ENCODE results near the gene ZIK1.
A peak's percentile ranks its signal among the peaks of the same experiment; 100 is the strongest.

Gene ZIK1

DNA sequence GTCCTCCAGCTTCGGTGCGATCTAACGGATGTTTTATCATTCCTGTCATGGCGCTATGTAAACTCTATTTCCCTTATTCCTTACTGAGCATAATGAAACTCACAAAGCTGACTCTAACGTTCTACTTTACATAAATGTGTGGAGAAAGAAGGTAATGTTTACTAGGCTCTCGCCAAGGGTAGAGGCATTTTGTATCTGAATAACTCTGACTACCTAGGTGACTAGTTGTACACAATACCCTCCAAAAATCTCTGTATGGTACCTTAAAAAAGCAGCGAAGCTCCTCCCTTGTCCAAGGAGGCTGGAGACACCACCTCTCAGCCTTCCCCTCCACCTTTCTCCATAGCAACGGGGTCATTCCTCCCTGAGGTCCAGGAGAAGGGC lies 15.4 kb downstream of the ZIK1 start:
- DNase-seq, result no peak
- intact Hi-C loops (cut with DNase I), result no loop called here

DNA sequence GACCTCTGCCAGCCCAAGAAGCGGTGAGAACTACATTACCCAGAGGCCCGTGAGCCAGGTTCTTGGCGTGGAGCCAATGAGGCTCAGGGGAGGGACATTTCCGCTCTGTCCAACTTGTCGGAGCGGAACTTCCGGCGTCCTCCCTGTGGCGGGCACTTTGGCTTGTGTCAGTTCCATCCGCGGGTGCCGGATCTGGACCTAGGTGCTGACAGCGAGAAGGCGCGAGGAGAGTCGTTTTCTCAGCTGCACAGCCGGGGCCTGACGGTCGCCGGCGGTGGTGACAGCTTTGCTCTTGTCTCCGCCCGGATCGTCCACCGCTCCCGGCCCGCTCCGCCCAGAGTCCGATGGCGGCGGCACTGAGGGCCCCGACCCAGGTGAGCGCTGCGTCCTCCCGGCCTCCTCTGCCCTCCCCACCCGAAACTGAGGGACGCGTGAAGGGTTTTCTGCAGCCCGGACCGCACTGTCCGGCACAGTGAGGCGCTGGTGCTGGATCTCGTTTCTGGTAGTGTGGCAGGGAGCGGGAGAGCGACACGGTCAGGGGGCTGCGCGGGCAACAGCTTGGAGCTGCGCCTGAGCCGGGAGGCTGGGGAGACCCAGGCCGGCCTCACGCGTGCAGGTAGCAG lies 15.9 kb downstream of the ZIK1 start, which contains the start of gene ZNF530:
TSS of gene ZNF530 (plus strand) at position 125 of the 623 bp plus-strand sequence. CDS start 4,461 bp downstream, outside the sequence.
- peak; percentile 90 to 98 (median 95) for DNase-seq
- intact Hi-C loops (cut with DNase I), result loop anchor here (10.0 kb wide), 1 partner anchor 85 kb away; the partner anchor contains the start of gene ZNF551

DNA sequence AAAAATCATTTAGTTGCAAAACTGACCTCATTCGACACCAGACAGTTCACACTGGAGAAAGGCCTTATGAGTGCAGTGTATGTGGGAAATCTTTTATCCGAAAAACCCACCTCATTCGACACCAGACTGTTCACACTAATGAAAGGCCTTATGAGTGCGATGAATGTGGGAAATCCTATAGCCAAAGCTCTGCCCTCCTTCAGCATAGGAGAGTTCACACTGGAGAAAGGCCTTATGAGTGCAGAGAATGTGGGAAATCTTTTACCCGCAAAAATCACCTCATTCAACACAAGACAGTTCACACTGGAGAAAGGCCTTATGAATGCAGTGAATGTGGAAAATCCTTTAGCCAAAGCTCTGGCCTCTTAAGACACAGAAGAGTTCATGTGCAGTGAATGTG lies 23.0 kb downstream of the ZIK1 start:
- intact Hi-C loops (cut with DNase I), result loop anchor here (10.0 kb wide), 1 partner anchor 78 kb away; the partner anchor contains the start of gene ZNF551
- DNase-seq, result no peak

DNA sequence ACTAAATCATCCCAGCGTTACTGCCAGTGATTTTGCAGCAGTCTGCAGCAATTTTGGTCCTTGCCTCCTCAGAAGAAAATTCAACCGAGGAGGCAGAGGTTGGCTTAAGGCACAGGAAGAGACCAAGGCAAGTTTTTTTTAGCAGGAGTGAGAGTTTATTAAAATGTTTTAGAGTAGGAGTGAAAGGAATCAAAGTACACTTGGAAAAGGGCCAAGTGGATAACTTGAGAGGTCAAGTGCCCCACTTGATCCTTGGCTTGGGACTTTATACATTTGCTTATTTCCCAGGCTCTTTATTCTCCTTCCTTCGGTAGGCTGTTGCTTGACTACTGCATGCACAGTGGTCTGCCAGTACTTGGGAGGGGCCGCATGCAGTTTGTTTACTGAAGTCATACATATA lies 27.2 kb downstream of the ZIK1 start:
- no peak for DNase-seq
- intact Hi-C loops (cut with DNase I), result no loop called here

DNA sequence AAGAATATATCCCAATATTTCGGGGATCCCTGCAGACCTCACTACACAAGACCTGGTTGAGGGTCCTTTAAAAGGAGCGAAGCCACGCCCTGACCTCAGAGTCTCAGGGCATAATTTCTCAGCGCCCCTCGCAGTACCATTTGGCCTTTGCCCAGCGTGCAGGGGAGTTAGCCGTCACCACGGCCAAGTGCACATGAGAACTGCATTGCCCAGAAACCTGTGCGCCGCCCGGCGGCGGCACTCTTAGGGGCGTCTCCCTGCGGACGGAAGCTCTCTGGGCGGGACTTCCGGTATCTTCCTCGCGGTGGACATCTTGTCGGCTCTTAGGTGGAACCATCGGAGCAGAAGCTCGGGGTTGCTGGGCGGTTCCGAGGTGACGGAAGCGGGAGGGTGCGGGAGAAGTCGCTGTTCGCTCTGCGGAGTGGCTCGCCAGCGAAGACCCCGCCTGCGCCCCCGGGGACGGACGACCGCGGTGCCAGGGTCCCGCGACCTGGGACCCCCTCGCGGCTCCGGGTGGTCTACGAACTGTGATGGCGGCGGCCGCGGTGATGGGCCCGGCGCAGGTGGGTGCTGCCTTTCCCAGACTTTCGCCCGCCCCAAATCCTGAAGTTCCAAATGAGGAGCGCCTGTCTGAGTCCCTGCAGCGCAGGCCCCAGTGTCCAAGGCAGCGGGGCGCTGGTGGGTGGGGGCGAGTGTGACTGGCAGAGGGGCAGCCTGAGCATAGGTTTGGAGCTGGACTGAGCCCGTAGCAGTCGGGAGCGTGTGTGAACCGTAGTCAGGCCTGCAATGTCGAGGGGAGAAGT lies 30.2 kb downstream of the ZIK1 start, which contains the start of gene ZNF134:
TSS of gene ZNF134 (plus strand) at position 302 of the 803 bp plus-strand sequence. CDS start 5,227 bp downstream, outside the sequence.
- intact Hi-C loops (cut with DNase I), result no loop called here
- peak; percentile 86 to 97 (median 93) for DNase-seq

DNA sequence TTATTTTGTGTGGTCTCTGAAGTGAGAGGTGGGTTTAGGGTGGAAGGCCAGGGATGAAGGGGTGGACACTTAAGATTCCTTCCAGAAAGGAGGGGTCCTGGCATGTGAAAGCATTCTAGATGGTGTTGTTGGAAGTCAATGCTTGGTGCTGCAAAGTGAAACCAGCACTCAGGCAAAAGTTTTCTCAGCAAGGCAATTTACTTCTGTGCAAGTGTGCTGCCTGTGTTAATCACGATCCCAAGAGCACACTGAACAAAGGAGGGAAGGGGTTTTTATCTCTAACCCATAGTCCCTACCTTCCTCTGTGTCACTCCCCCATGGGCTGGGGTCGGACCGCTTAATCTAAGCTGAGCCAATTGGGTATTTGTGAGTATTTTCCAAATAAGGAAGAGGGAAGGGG lies 31.4 kb downstream of the ZIK1 start:
- DNase-seq, result peak in 1 of 42 donors; percentile 9
- intact Hi-C loops (cut with DNase I), result no loop called here

DNA sequence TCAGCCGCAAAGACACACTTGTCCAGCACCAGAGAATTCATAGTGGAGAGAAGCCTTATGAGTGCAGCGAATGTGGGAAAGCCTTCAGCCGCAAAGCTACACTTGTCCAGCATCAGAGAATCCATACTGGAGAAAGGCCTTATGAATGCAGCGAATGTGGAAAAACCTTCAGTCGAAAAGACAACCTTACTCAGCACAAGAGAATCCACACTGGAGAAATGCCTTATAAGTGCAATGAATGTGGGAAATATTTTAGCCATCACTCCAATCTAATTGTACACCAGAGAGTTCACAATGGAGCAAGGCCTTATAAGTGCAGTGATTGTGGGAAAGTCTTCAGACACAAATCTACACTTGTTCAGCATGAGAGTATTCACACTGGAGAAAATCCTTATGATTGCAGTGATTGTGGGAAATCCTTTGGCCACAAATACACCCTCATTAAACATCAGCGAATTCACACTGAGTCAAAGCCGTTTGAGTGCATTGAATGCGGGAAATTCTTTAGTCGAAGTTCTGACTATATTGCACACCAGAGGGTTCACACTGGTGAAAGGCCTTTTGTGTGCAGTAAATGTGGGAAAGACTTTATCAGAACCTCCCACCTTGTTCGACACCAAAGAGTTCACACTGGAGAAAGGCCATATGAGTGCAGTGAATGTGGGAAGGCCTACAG lies 36.9 kb downstream of the ZIK1 start:
- DNase-seq, result peak in 1 of 42 donors; percentile 5
- intact Hi-C loops (cut with DNase I), result no loop called here

DNA sequence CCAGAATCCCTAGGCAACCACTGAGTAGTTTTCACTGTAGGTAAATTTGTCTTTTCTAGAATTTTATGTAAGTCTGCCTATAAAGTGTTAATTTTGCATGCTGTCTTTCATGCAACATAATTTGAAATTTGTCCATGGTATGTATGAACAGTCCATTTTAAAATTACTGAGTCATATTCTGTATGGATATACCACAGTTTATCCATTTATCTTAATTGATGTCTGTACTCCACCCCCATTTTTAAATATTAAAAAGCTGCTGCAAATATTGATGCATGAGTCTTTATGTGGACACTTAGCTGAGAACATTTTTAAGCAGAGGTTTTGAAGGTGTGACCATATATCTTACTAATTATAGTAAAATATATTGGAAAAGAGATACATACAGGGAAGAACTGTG lies 39.1 kb downstream of the ZIK1 start:
- intact Hi-C loops (cut with DNase I), result no loop called here
- no peak for DNase-seq

DNA sequence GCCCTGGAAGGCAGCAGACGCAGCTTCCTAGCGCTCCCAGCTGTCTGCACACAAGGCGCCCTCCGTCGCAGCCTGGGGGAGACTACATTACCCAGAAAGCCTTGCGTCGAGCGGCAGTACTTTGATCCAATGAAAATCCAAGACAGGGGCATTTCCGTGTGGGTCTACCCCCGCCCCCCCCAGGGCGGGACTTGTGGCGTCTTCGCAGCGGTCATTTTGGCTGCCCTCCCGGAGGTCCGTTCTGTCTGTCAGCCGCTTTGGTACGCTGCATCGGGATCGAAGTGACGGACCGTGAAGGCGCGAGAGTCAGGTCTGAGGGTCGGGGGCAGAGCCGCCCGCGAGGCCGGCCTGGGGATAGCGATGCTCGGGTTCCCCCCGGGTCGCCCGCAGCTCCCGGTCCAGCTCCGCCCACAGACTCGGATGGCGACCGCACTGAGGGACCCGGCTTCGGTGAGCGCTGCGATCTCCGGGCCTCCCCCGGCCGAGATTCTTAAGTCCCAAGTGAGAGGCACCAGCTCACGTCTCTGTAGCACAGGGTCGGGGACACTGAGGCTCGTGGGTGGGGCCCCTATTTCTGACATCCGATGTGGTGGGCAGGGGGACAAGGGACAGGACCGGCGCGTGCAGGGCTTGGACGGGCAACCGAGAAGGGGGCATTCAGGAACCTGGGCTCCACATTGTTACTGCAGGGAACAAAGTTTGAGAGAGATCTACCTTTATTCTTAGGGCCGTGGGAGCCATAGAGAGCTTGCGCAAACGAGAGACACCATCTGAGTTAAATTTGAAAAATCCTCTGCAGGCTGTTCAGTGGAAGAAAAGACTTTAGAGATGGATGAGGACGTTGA lies 49.3 kb downstream of the ZIK1 start, which contains the start of gene ZNF211:
TSS of gene ZNF211 (plus strand) at position 182 of the 845 bp plus-strand sequence. CDS start at position 361, 179 bp downstream.
- intact Hi-C loops (cut with DNase I), result loop anchor here (10.0 kb wide), 1 partner anchor 58 kb away; the partner anchor contains the start of gene ZNF416
- peak; percentile 90 to 97 (median 94) for DNase-seq

DNA sequence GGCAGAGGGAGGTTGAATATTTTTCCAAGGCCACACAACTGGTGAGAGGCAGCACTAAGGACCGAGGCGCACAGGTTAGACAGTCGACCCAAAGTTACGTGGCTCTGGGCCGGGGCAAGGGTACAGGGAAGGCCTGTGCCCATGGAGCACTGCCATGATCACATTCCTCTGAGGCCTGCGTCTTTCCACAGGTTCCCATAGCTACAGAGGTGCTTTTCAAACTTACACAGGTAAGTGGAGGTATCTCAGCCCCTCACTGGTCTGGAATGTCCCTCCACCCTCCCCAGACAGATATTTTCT lies 49.8 kb downstream of the ZIK1 start:
- intact Hi-C loops (cut with DNase I), result loop anchor here (10.0 kb wide), 1 partner anchor 59 kb away; the partner anchor contains the start of gene ZNF416
- DNase-seq, result peak in 1 of 42 donors; percentile 6

DNA sequence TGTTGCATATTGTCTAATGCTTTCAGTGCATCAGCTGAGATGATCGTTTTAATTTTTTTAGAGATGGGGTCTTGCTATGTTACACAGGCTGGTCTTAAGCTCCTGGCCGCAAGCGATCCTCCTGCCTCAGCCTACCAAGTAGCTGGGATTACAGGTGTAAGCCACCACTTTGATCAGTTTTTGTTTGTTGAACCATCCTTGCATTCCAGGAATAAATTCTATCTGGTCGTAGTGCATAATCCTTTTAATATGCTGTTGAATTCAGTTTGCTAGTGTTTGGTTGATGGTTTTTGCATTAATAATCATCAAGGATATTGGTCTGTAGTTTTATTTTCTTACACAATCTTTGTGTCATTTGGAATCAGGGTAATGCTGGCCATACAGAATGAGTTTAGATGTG lies 53.4 kb downstream of the ZIK1 start:
- DNase-seq, result no peak
- intact Hi-C loops (cut with DNase I), result loop anchor here (10.0 kb wide), 1 partner anchor 63 kb away; the partner anchor contains the start of gene ZNF416

DNA sequence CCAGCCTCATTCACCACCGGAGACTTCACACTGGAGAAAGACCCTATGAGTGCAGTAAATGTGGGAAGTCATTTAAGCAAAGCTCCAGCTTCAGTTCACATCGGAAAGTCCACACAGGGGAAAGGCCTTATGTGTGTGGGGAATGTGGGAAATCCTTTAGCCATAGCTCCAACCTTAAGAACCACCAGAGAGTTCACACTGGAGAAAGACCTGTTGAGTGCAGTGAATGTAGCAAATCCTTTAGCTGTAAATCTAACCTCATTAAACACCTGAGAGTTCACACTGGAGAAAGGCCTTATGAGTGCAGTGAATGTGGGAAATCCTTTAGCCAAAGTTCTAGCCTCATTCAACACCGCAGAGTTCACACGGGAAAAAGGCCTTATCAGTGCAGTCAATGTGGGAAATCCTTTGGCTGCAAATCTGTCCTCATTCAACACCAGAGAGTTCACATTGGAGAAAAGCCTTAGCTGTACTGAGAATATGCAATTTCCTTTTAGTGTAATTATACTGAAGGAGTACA lies 57.8 kb downstream of the ZIK1 start:
- DNase-seq, result no peak
- intact Hi-C loops (cut with DNase I), result no loop called here

DNA sequence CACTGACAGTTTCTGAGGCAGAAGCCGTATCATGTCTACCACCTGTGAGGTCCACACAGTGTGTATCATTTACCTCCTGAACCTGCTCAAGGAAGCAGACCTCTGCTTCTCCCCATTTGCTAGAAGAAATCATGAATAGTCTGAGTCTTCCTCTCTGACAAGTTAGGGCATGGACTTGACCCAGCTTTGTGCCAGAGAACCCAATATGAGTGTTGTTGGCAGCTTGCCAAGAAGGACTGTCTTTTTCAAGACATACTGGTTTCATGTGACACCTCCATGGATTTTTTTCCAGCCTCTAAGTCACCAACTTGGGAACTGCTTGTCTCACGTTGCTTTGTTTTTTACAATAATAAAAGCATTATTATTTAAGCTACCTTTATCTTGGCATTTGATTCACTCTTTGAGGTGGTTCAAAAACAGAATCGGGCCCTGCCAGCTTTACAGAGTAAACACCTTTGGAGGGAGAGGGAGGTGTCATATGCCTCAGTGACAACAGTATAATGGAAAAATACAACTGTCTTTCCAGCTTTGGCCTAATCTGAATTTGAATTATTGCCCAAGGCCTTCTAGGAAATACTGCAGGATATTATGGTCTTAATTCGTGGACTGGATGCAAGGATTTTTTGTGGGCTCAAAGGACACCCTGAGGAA lies 58.6 kb downstream of the ZIK1 start:
- DNase-seq, result peak in 1 of 42 donors; percentile 37
- intact Hi-C loops (cut with DNase I), result no loop called here

Data from head of caudate nucleus (tissue), 42 donors.